ENCODE data around the gene PTPN3.

DNA sequence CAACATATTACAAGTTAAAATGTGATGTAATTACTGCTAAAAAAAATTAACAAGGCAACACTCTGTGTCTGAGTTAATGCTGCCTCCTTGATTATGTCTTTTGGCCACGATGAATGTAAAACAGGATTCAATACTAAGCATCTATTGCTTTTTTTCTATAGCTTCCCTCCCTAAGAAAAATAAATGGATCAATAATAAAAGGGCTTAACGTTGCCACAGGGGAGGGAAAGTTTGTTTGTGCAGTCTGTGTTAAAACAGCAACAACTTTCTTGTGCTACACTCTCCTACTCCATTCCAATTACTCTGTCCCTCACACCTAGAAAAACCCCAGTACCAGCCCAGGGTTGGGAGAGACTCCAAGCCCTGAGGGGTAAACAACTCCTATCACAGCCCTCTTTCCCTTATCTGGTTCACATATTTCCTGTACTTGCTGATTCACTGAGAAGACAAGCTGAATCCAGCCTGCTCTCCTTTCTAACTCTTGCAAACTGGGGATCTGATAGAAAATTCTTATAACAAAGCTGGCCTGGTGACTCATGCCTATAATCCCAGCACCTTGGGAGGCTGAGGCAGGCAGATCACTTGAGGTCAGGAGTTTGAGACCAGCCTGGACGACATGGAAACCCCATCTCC is 44.8 kb downstream of the PTPN3 start:
- TF ChIP-seq, protein P1, sequence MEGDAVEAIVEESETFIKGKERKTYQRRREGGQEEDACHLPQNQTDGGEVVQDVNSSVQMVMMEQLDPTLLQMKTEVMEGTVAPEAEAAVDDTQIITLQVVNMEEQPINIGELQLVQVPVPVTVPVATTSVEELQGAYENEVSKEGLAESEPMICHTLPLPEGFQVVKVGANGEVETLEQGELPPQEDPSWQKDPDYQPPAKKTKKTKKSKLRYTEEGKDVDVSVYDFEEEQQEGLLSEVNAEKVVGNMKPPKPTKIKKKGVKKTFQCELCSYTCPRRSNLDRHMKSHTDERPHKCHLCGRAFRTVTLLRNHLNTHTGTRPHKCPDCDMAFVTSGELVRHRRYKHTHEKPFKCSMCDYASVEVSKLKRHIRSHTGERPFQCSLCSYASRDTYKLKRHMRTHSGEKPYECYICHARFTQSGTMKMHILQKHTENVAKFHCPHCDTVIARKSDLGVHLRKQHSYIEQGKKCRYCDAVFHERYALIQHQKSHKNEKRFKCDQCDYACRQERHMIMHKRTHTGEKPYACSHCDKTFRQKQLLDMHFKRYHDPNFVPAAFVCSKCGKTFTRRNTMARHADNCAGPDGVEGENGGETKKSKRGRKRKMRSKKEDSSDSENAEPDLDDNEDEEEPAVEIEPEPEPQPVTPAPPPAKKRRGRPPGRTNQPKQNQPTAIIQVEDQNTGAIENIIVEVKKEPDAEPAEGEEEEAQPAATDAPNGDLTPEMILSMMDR (IDR thresholded peaks at IDR 0.05), result no peak
- no peak for TF ChIP-seq POLR2A (IDR thresholded peaks at IDR 0.05)
